Measurements from ENCODE around the gene SETD3. TPM values are rescaled to one million over a fixed set of nuclear protein-coding genes. Genes with fewer than 3 reads are reported as not detected.

SETD3 gene
- total RNA-seq, 1 donor from 2014 or later: 43.5 TPM

DNA sequence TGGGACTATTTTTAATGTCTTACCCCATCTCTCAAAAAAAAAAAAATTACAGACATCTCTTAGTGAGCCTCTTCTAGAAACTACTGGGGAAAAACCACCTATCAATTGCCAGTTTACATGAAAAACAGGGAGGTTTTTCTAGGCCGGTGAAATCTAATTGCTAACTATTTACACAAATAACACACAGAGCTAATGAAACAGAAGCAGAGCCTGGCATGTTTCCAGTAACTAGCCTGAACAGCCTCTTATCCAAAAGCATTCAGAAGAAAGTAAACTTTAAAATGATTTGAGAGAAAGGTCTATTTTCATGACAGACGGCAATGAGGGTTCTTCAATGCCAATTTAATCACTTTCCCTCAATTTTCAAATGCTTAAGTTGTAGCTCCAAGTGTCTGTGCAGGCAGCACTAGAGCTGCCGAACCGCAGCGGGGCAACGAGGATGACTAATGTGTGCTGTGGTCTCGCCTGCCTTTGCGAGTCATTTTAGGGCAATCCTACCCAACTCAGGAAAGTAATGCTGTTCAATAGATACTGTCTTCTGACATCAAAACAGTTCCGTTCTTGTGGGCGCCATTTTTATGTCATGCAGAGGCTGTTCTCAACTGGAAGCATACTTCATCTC is 84.6 kb downstream of the SETD3 start:
- DNase-seq (ENCODE audit: low read depth in 2 of 2): no peak

DNA sequence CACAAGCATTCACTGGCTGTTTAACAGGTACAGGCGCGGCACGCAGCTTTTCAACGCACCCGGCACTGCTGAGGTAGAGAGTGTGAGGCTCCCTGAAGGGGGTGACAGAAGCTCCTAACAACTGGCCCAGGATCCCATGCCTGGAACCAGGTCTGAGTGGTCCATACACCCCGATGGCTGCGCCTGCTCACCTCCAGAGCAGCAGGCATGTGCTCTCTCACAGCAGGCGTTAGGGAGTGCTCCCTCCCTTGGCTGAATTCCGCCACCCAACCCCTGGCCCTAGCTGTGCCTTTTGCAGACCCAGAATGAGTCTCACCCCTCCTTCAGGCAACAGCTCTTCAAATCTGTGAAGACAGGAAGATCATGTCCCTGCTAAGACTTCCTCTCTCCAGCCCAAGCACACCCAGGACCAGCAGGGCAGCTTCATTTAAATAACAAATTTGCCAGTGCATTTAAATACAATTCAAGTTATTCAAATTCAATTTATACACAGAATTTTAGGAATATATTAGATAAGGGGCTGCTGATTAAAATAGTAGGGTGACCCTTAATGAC is 86.0 kb downstream of the SETD3 start:
- no peak for DNase-seq (ENCODE audit: low read depth in 2 of 2)

DNA sequence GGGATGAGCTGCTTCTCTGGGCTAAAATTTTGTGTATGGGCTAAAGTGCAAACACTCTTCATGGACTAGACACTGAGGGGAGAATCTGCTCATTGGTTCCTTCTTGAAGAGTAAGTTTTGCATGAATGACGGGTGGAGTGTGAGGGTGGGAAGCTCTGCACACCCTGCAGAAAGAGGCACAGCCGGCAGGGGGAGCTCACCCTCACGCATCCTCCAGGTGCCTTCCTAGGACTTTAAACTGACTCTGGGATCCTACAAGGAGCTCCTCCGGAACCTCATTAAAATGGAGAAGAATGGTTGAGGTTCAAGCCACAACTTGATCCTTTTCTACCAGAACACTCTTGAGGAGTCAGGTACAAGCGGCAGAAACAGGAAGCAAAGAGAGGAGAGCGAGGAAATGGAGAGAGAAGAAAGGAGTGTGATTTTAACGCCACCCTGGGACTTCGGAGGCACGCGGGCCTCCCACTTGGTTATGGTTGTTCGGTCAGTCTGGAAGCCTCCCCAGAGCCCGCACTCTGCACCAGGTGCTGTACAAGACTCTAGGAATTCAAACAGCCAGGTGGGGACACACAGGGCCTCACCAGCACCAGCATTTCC is 87.5 kb downstream of the SETD3 start:
- DNase-seq (ENCODE audit: low read depth in 2 of 2): peak in 1 of 2 donors; percentile 40

DNA sequence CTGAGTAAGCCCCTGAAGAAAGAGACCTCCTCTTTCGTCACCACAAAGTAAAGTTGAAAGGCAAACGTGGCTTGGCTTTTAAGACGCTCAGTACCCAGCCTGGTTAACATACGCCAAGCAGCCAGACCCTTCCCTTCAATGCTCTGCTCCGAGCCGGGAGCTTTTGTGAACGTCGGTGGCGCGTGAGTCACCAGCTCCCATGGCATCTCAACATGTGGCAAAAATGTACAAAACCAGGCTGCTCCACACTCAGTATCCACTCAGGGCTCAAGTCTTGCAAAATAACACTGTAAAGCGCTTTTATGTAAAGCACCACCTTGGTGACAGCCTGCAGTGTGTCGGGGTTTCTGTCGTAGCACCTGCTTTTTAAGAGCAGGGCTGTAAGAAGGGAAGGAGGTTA is 89.0 kb downstream of the SETD3 start:
- peak in 1 of 2 donors; percentile 54 for DNase-seq (ENCODE audit: low read depth in 2 of 2)

DNA sequence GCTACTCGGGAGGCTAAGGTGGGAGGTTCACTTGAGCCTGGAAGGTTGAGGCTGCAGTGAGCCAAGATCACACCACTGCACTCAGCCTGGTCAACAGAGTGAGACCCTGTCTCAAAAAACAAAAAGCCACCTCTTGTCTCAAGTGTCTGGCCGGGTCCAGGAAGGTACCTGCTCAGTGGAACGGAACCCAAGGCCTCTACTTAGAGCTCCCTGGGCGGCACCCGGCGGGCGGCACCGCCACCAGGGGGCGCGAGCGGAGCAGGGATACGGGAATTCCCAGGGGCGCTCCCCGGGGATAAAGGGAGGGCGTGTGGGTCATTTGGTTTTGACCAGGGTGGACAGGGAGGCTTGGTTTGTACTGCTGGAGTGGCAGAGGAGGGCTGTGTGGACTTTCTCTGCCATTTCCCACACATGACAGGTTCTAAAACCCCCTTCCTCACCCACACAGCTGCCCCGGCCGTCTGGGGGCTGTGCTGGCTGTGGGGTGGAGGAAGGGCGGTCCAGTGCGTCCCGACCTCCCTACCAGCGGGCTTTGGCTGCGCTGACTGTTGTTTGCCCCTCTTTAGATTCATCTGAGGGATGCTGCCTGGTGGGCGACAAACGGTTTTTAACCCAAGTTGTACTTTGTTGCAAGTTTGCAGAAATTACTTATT is 91.4 kb downstream of the SETD3 start:
- DNase-seq (ENCODE audit: low read depth in 2 of 2): peak in 1 of 2 donors; percentile 44

DNA sequence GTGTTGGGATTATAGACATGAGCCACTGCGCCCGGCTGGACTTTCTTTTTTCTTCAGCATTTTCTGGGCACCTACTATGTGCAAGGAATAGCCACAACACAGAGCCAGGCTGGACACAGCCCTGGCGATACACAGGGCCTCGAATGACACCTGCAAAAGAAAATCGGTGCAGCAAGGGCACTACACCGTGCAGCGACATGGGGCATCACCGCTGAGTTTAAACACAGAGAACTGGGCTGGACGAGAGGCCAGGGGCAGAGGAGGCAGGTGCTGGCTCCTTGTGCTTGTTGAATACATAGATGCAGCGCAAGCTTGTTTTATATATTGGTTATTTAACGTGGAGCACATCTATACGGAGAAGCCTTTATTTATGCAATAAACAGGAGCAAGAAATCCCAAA is 92.4 kb downstream of the SETD3 start:
- DNase-seq (ENCODE audit: low read depth in 2 of 2): no peak

DNA sequence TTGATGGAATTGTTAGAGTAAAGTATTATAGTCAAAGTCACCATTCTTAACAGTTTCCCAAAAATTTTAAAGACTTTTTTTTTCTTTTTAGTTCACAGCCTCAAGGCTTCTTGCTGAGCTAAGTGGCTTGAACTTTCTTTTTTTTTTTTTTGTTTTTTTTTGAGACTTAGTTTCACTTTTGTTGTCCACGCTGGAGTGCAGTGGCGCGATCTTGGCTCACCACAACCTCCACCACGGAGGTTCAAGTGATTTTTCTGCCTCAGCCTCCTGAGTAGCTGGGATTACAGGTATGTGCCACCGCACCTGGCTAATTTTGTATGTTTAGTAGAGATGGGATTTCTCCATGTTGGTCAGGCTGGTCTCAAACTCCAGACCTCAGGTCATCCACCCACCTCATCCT is 92.8 kb downstream of the SETD3 start:
- DNase-seq (ENCODE audit: low read depth in 2 of 2): no peak

DNA sequence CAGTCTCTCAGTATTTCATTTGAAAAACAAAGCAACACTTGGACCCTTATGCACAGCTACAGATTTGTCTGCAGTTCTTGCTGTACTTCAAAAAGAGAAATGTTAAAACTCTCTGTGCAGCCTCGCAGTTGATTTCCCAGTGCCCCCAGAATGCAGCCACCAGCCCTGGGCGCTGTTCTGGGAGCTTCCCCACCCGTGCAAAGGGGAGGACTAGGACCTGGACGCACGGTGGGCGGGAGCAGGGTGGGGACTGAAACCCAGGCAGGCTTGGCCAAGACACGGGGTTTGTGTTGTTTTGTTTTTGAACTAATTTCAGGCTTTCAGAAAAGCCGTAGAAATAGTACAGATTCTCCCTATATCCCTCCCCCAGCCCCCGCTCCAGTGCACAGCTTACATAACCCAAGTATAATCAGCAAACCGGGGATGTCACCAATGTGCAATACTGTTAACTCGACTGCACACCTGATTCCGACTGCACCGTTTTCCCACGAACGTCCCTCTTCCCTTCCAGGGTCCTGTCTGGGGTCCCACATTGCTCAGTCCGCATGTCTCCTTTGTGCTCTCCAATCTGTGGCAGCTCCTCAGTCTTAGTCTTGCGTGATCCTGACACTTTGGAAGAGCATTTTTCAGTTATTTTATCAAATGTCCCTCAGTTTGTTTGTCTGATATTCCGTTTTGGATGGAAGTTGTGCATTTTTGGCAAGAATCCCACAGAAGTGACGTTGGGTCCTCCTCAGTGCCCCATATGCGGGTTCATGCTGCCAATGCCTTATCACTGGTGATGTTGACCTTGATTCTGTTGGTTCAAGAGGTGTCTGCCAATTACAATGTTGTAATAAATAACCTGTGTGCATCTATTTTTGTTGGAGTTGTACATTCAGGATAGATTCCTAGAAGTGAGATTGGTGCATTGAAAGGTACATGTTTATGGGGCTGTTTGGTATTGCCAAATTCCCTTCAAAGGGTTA is 95.9 kb downstream of the SETD3 start:
- DNase-seq (ENCODE audit: low read depth in 2 of 2): no peak

DNA sequence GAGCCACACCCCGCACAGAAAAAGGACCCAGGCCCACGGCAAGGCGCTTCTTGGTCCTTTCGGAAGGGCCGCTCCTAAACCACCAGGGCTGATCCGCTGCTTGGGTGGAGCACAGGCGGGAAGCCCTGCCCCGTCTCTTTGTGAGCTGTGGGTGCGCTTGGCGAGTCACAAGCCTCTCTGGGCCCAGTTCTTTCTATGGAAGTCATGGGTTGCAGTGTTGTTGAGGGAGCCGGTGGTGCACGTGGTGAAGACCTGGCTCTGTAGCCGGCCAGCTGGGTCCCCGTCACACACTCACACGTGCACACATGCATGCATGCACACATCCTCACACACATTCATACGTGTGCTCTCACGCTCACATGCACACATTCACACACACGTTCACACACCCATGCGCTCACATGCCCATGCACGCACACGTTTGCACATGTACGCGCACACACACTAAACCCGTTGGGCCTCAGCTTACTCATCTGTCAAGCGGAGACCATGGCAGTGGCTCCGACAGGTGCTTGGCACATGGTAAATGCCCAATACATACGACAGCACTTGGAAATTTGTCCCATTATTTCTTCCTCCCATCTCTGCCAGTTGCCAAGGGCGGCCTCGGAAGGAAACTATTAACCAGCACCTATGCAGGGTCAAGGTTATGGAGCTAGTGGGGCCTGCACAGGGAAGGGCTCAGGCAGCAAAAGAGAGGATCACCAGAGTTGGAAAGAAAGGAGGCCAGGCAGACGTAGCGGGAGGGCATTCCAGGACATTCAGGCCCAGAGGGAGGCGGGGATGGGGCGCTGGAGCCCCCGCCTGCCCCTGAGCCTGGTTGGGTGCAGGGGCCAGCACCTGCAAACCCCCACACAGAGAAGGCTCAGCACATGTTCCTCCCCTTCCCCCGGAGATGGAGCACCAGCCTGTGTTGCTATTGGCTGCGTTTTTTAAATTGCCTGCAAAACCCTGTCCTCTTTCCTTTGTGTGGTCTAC is 96.9 kb downstream of the SETD3 start:
- DNase-seq (ENCODE audit: low read depth in 2 of 2): no peak

DNA sequence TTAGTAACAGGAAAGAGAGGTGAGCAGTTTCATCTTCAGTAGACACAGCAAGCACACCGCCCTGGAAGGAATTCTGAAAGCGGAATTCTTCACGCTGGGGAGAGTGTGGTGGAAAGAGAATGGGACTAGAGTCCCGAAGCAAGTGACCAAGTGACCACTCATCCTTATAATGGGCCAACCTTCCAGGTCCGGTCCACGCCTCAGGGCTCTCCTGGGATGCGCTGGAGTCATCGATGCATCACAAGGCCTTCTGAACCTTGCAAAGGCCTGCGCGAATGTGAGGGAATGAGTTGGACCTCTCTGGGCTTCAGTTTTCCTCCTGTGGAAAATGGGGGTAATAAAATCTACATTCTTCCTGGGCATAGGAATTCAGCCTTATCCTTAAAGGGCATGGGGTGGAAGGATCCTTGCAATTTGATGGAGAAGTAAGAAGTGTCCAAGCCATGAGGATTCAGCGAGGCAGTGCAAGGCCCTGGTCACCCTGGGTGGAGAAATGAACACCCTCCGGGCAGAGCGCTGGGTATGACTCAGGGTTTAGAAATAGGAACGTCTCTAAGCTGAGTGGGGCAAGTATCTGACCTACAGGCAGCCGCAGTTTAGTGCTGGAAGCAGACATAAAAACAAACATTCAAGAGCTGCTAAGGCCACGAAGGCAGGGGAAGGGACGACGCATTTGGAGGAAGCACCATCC is 97.7 kb downstream of the SETD3 start:
- DNase-seq (ENCODE audit: low read depth in 2 of 2): no peak

DNA sequence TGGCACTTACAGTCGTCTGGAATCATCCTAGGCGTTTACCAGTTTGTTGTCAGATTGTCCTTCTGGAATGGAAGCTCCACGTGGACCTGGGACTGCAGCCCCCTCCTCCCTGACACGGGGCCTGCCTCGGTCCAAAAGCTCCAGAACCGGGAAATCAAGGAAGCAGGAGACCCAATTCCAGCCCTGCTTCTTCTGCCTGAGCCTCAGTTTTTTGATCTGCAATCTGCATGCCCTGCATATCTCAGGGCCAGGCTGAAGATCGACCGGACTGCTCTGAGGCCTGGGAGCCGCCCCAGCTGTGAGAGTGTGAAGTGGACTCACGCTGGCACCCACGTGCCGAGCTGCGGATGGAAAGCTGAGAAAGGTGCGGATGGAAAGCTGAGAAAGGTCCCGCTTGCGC is 98.6 kb downstream of the SETD3 start:
- DNase-seq (ENCODE audit: low read depth in 2 of 2): no peak

DNA sequence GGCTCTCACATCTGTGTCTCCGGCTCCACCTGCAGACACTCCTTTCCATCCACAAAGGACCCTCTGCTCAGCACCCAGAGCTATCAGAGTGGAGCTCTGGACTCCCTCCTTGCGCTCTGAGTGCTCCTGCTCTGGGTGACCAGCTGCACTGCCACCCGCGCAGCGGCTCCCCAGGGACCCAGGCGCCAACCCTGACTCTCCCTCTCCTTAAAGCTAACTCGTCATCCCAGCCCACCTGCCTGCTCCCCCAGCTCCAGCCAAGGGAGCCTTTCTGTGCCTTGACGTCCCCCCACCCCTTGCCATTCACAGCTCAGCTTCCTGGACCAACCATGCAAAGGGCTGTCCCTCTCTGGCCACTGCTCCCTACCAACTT is 99.0 kb downstream of the SETD3 start:
- DNase-seq (ENCODE audit: low read depth in 2 of 2): no peak

DNA sequence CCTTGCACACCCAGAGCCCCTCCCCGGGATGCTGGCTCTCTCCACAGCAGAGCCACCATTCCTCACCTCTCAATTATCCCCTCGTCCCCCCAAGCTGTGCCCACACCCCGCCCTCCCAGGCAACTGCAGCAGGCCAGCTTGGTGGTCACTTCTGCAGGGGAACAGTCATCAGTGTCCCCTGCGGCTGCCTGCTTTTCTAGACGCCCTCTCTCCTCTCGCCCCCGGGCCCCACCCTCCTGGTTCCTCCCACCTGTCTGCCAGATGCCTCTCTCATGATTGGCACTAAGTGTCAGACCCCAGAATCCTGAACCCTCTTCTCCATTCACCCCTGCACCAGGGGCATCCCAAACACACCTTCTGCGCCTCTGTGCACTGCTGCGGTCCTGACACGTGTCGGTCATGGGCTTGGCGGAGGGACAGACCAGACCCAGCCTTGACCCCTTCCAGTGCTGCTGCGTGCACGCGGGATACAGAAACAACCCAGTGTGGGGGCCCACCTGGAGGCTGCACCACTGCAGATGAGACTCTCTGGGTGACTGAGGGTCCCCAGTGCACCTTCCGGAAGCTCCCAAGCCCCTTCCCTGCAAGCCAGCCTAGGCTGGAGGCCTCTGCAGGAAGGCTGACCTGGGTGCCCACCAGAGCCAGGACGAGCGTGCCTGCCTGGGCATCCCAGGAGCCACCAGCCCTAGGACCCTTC is 99.5 kb downstream of the SETD3 start:
- no peak for DNase-seq (ENCODE audit: low read depth in 2 of 2)

DNA sequence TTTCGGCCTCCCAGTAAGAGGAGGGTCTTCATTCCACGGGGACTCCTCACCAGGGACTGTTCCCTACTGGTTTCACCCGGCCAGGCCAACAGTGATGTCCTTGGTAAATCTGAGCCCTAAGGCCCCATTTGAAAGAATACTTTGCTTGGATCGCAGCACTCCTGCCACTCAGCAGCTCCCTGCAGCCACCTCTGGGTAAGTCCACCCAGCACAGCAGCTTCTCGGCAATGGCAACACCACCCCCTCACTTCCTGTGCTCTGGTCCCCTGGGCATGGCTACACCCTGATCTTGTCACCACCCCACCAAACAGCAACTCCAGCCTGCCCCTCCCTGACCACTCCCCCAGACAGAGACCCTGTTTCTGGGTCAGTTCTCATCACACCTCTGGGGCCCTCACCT is 100.3 kb downstream of the SETD3 start:
- no peak for DNase-seq (ENCODE audit: low read depth in 2 of 2)

DNA sequence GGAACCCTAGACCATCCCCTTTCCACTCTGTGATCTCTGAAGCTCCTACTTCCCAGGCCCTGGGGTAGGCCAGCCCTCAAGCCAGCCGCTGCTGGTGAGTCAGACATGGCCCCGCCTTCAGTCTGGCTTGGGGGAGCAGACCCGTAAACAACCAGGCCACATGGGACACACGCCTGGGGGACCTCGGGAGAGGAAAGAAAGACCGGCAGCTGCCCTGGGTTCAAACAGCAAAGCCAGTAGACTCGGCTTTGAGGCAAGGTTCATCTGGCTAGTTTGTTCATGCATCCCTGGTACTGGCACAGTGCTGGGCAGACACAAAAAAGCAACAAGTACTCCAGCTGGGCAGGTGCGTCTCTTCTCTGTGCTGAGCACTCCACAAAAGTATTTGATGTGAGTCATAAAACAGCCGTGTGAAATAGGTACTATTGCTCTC is 101.9 kb downstream of the SETD3 start:
- DNase-seq (ENCODE audit: low read depth in 2 of 2): no peak

DNA sequence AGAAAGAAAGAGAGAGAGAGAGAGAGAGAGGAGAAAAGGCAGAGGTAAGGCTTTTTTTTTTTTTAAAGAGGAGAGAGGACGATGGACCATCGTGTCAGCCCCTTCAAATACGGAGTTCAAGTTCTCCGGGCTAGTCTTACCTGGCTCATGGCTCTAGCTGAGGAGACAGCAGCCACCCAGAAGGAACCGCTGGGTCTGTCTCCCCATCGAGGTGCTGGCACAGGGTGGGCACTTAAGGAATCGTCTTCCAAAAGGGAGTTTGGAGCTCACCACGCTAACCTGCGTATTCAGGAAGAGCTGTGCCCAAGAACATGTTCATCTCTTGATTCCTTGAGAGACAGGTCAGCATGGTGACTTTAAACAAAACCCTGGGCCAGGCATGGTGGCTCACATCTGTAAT is 102.7 kb downstream of the SETD3 start:
- DNase-seq (ENCODE audit: low read depth in 2 of 2): no peak

DNA sequence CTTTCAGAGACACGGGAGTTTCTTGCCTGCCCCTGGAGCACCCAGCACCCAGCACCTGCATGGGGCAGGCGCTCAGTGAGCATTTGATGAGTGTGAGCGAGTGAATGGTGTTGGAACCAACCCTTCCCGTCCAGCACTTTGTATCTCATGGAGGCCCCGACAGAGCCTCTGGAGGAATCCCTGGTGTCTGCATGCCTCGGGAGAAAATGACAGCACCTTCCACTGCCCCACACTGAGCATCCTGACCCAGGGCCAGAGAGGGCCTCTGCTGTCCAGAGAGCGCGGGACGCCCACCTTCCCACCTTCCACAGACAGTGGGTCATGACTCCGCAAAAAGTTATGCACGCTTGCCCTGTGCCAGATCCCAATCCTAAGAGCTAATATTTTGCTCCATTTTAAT is 105.7 kb downstream of the SETD3 start:
- no peak for DNase-seq (ENCODE audit: low read depth in 2 of 2)

DNA sequence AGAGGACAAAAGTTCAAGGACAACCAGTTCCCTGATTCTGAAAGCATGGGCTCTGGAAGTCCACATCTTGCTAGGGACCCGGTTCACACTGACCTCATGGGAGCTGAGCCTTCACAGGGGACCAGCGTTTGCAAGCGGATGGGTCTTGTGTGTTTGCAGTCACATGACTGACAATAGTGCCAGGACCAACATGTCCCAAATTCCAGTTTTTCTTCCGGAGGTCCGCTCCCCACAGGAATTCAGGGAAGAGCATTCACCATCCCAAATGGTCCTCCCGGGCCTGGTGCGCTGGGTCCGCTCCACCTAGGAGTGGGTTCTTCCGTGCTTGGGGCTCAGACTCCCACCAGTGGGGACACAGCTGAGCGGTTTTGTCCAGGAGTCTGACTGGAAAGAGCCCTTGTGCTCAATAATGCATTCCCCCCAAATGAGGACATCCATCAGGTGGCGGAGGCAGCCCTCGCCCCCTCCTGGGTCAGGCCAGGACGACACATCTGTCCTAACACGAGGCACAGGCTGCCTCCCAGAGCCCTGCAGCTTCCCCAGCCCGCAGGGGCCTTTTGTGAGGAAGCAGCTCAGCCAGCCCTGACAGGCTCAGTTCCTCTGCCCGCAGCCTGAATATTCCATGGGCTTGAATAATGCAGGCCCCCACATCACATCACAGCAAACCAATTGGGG is 116.9 kb downstream of the SETD3 start:
- DNase-seq (ENCODE audit: low read depth in 2 of 2): no peak

DNA sequence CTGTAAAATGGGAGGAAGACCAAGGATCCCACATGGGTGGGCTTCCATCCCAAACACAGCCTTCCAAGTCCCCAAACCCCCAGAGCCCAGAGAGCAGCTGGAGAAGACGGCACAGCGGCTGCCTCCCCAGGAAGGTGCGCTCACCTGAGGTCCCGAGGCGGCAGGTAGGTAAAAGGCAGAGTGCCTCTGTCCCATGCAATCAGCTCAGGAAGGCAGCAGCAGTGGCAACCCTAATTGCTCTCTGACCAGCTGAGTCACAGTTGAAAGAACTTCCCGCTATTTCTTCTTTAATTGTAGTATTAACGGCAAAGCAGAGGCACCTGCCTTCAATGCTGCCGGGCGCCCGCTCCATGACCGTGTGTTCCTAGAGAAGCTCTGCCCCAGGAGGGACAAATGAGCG is 117.6 kb downstream of the SETD3 start:
- DNase-seq (ENCODE audit: low read depth in 2 of 2): no peak
